Neural cell (in vitro differentiated cells): Measurements from ENCODE around the gene ATXN10.

Source experiments
- EP300 ChIP-seq: fragments of 450-650 bp; conservative IDR thresholded peaks from 2 replicates; pipeline ENCODE4 v1.6.1; 2014; ENCODE audit warnings: antibody characterized with exemption, mild to moderate bottlenecking, moderate library complexity; ENCODE audit not compliant: poor library complexity, severe bottlenecking
- EZH2 ChIP-seq: fragments of 200-600, 300-800 bp; shearing (Covaris generic), sonication (generic); IDR thresholded peaks from 2 replicates; pipeline ENCODE4 v1.6.1; 2014; ENCODE audit warnings: antibody characterized with exemption, low read length, borderline replicate concordance, mild to moderate bottlenecking; ENCODE audit not compliant: insufficient read depth, poor library complexity, severe bottlenecking
- MXI1 ChIP-seq: fragments of 450-650 bp; conservative IDR thresholded peaks from 2 replicates; pipeline ENCODE4 v1.6.1; 2014; ENCODE audit warnings: antibody characterized with exemption, mild to moderate bottlenecking; ENCODE audit not compliant: poor library complexity, severe bottlenecking
- POLR2AphosphoS5 ChIP-seq: IDR thresholded peaks from 2 replicates; pipeline ENCODE4 v1.6.1; 2012
- RAD21 ChIP-seq: fragments of 450-650 bp; conservative IDR thresholded peaks from 2 replicates; pipeline ENCODE4 v1.6.1; 2014; ENCODE audit warnings: antibody characterized with exemption, mild to moderate bottlenecking, moderate library complexity
- SMC3 ChIP-seq: fragments of 450-650 bp; conservative IDR thresholded peaks from 2 replicates; pipeline ENCODE4 v1.6.1; 2014; ENCODE audit warnings: antibody characterized with exemption, mild to moderate bottlenecking, moderate library complexity; ENCODE audit not compliant: poor library complexity
- TAF1 ChIP-seq: IDR thresholded peaks from 2 replicates; pipeline ENCODE4 v1.6.1; 2012; ENCODE audit warnings: low read depth
- TF ChIP-seq, protein P1 (sequence below): fragments of 450-650 bp; IDR thresholded peaks from 2 replicates; pipeline ENCODE4 v1.5.1; 2014; ENCODE audit warnings: antibody characterized with exemption, mild to moderate bottlenecking, moderate library complexity; ENCODE audit not compliant: poor library complexity, severe bottlenecking
- TF ChIP-seq, protein P2 (sequence below): IDR thresholded peaks from 2 replicates; pipeline ENCODE4 v1.6.1; 2012; ENCODE audit warnings: borderline replicate concordance

DNA sequence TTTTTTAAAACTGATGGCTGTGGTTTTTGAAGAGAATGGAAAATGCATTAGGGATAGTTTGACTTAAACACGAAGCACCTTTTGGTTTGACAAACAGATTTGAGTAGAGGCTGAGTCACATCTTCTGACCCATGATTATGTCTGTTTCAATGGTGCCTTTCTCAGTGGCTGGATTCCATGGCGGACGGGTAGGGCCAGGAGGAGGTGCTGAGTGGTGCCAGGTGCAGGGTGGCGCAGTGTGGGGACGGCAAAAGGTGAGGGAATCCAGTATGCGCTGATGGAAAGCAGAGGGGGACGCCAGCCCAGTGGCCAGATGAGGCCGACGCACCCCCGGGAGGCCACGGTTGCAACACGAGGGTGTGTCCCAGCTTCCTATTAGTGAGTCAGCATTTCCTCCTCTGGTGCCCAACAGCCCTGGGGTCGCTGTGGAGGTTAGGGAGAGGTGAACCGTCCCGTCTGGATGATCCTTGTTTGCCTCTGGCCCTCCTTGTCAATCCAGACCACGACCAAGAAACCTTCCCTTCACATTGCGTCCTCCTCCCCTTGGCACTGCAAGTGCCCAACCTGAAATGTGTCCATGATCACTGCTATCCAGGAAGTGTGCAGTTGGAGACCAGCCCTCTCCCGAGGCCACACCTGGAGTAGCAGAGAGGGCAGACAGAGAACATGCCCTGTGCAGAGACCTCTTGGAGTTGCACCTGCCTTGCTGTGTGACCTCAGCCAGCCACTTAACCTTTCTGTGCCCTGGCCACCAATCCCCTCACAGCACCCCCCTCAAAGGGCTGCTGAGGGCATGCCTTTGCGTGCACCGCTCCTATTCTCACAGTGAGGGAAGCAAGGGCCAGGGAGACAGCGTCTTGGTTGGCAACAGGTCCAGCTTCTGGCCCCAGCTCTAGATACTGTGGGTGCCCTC lies 32.5 kb upstream of the ATXN10 start:
- TF ChIP-seq, protein P1, sequence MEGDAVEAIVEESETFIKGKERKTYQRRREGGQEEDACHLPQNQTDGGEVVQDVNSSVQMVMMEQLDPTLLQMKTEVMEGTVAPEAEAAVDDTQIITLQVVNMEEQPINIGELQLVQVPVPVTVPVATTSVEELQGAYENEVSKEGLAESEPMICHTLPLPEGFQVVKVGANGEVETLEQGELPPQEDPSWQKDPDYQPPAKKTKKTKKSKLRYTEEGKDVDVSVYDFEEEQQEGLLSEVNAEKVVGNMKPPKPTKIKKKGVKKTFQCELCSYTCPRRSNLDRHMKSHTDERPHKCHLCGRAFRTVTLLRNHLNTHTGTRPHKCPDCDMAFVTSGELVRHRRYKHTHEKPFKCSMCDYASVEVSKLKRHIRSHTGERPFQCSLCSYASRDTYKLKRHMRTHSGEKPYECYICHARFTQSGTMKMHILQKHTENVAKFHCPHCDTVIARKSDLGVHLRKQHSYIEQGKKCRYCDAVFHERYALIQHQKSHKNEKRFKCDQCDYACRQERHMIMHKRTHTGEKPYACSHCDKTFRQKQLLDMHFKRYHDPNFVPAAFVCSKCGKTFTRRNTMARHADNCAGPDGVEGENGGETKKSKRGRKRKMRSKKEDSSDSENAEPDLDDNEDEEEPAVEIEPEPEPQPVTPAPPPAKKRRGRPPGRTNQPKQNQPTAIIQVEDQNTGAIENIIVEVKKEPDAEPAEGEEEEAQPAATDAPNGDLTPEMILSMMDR, result no peak
- TF ChIP-seq EZH2 (no peak), TAF1 (no peak), SMC3 (no peak), POLR2AphosphoS5 (no peak), EP300 (no peak), RAD21 (no peak), MXI1 (no peak)
- TF ChIP-seq, protein P2, sequence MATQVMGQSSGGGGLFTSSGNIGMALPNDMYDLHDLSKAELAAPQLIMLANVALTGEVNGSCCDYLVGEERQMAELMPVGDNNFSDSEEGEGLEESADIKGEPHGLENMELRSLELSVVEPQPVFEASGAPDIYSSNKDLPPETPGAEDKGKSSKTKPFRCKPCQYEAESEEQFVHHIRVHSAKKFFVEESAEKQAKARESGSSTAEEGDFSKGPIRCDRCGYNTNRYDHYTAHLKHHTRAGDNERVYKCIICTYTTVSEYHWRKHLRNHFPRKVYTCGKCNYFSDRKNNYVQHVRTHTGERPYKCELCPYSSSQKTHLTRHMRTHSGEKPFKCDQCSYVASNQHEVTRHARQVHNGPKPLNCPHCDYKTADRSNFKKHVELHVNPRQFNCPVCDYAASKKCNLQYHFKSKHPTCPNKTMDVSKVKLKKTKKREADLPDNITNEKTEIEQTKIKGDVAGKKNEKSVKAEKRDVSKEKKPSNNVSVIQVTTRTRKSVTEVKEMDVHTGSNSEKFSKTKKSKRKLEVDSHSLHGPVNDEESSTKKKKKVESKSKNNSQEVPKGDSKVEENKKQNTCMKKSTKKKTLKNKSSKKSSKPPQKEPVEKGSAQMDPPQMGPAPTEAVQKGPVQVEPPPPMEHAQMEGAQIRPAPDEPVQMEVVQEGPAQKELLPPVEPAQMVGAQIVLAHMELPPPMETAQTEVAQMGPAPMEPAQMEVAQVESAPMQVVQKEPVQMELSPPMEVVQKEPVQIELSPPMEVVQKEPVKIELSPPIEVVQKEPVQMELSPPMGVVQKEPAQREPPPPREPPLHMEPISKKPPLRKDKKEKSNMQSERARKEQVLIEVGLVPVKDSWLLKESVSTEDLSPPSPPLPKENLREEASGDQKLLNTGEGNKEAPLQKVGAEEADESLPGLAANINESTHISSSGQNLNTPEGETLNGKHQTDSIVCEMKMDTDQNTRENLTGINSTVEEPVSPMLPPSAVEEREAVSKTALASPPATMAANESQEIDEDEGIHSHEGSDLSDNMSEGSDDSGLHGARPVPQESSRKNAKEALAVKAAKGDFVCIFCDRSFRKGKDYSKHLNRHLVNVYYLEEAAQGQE, result no peak
